HG02678 (cell line): ENCODE results near the gene CPEB4.

Source experiments
- ATAC-seq: cut with Tn5 transposase; IDR thresholded peaks from one replicate; pipeline ENCODE4 v1.9.1; 2021; ENCODE audit warnings: mild to moderate bottlenecking, moderate library complexity; ENCODE audit not compliant: unreplicated experiment

The CPEB4 gene

GRCh38 chr5:173858670-173859407 lies 29.3 kb upstream of the CPEB4 start:
- no peak for ATAC-seq

- no peak for ATAC-seq
These were observed 28.6 kb upstream of the CPEB4 start for GRCh38 chr5:173859408-173860159.

GRCh38 chr5:173862047-173862477 lies 26.1 kb upstream of the CPEB4 start:
- no peak for ATAC-seq

GRCh38 chr5:173863359-173863758 lies 24.8 kb upstream of the CPEB4 start:
- no peak for ATAC-seq

- no peak for ATAC-seq
These were observed 23.8 kb upstream of the CPEB4 start for GRCh38 chr5:173864126-173865050.

- no peak for ATAC-seq
These were observed 21.8 kb upstream of the CPEB4 start for GRCh38 chr5:173866243-173866857.

- no peak for ATAC-seq
These were observed 21.1 kb upstream of the CPEB4 start for GRCh38 chr5:173866858-173867679.

- ATAC-seq = no peak
These were observed 19.9 kb upstream of the CPEB4 start for GRCh38 chr5:173868096-173868880.

- no peak for ATAC-seq
These were observed 18.8 kb upstream of the CPEB4 start for GRCh38 chr5:173869316-173869715.

- ATAC-seq = no peak
These were observed 15.2 kb upstream of the CPEB4 start for GRCh38 chr5:173872957-173873305.

GRCh38 chr5:173873306-173873922 lies 14.7 kb upstream of the CPEB4 start:
- ATAC-seq = no peak

GRCh38 chr5:173875189-173875588 lies 13.0 kb upstream of the CPEB4 start:
- no peak for ATAC-seq

GRCh38 chr5:173878224-173878967 lies 9.8 kb upstream of the CPEB4 start:
- ATAC-seq = no peak

GRCh38 chr5:173880306-173880985 lies 7.7 kb upstream of the CPEB4 start:
- ATAC-seq = no peak

GRCh38 chr5:173881811-173882575 lies 6.2 kb upstream of the CPEB4 start:
- ATAC-seq = no peak

- ATAC-seq = no peak
These were observed 5.5 kb upstream of the CPEB4 start for GRCh38 chr5:173882632-173883031.
